Mucosa of descending colon (tissue), 3 donors: ENCODE measurements around the gene GUCY1B1. TPM values are rescaled to one million over a fixed set of nuclear protein-coding genes. Genes with fewer than 3 reads are reported as not detected.
A peak's percentile ranks its signal among the peaks of the same experiment; 100 is the strongest.

Experiments used
- ATAC-seq: fragments of 200-7000 bp; cut with Tn5 transposase; one replicate; pipeline ENCODE4 v1.9.1; 2020; ENCODE audit warnings: mild to moderate bottlenecking, moderate library complexity
- DNase-seq, 3 donors: peaks; one replicate each; pipeline ENCODE4 v3.0.0-alpha.2; 2020
- H3K36me3 ChIP-seq: fragments of 200-600 bp; one replicate; pipeline ENCODE4 v1.8.0; 2021; ENCODE audit warnings: low read depth, mild to moderate bottlenecking
- H3K4me1 ChIP-seq: fragments of 200-600 bp; one replicate; pipeline ENCODE4 v1.8.0; 2021; ENCODE audit warnings: low read depth, mild to moderate bottlenecking
- H3K4me3 ChIP-seq: fragments of 200-600 bp; one replicate; pipeline ENCODE4 v1.8.0; 2021; ENCODE audit warnings: mild to moderate bottlenecking
- H3K9me3 ChIP-seq: fragments of 200-600 bp; one replicate; pipeline ENCODE4 v1.8.0; 2021; ENCODE audit warnings: mild to moderate bottlenecking
- intact Hi-C, 2 donors: fragments of 100-400 bp; cut with DNase I in 1 of 2; cut with micrococcal nuclease in 1 of 2; formaldehyde crosslinking; loops; one replicate each; pipeline versions ENCODE4 v1.11.0 to v1.11.1; 2022; cut with DNase I, micrococcal nuclease
- long read RNA-seq, 2 donors: library from polyadenylated mRNA; unstranded; transcript quantifications; one replicate each; pipeline ENCODE4 v2.0.0, GENCODE V29; 2019 to 2021
- total RNA-seq, 3 donors: library from RNA; stranded (reverse); fragmentation: NEBNext Ultra II Directional in 2 of 3; extraction: Animal tissue kit (Norgen Biotek cat#: 25700) in 2 of 3; gene quantifications; one replicate each; pipeline versions ENCODE4 v1.2.1 to v1.2.4, GENCODE V29; 2021 to 2023
- TF ChIP-seq, protein P1 (sequence below): fragments of 200-600 bp; IDR thresholded peaks from one replicate; pipeline ENCODE4 v1.8.0; 2022; ENCODE audit warnings: antibody characterized with exemption, mild to moderate bottlenecking
- donor health status: DM: no; HTN: no; CAD: no; lungs with moderate emphysema.
- donor health status: DM: no; HTN: no; CAD: no.
- donor health status: DM: no; HTN: yes; CAD: no.

The GUCY1B1 gene
- total RNA-seq: 10 to 100 TPM in 1 of 3 donors, 1 to 10 TPM in 2; 1.9 to 42.1 (median 6.2) TPM
- long read RNA-seq, donor 1, transcript GUCY1B1-201 (14 exons, 3,124 nt): major isoform, 72 of 102 reads
- long read RNA-seq, donor 1, transcript GUCY1B1-203 (14 exons, 1,951 nt): minor isoform, 7 of 102 reads
- long read RNA-seq, donor 1, partial matches to known transcripts: 9 of 102 reads
- long read RNA-seq, donor 1, other reads (novel, unspliced or antisense): 10 of 102 reads
- long read RNA-seq, donor 2, partial matches to known transcripts: 1 of 3 reads
- long read RNA-seq, donor 2, other reads (novel, unspliced or antisense): 0 of 3 reads

DNA sequence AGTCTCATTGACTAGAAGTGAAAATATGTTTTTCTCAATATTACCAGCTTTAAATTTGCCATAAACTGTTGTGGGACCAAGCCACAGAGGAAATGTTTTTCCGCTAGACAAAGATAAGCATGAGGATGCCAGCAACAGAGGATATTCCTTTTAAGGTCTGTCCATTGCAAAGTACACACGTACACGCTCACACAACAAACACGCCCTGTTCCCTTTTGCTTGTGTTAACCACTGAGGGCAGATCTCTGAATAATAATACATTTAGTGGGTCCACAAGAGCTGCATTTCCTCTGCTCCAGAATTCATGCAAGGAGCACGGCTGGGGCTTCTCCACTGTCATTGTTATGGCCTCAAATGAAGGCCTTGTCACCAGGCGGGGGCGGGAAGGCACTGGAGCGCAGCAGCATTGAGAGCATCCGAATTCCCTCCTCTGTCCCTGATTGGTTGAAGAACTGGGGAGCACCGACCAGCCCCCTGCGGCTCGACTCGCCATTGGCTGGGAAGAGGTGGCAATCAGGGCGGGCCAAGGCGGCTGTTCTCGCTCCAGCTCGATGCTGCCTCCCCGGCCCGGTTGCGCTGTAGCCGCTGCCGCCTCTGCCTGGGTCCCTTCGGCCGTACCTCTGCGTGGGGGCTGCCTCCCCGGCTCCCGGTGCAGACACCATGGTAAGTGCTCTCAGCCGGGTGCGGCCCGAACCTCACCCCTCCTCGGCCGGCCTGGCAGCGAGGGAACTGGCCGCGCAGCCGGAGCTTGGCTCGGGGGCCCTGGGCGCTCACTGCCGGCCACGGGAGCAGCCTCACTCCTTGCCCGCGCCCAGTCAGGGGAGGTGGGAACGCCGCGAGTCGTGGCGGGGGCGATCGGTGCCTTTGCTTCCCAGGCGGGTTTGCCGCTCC is at the start of gene GUCY1B1:
Gene GUCY1B1, plus strand, starts transcription at position 541 of the 891 bp plus-strand sequence. Its CDS starts 120 bp downstream, at position 661.
- Histone ChIP-seq H3K9me3 (no peaks in the 10 kb centered on the region), H3K4me1 (no peaks in the 10 kb centered on the region), H3K36me3 (no peaks in the 10 kb centered on the region), H3K4me3 (peak within 1 kb of the TSS; percentile 17)
- ATAC-seq (peak; percentile 95), DNase-seq (peak; percentile 75 to 88 (median 83))
- TF ChIP-seq, protein P1, sequence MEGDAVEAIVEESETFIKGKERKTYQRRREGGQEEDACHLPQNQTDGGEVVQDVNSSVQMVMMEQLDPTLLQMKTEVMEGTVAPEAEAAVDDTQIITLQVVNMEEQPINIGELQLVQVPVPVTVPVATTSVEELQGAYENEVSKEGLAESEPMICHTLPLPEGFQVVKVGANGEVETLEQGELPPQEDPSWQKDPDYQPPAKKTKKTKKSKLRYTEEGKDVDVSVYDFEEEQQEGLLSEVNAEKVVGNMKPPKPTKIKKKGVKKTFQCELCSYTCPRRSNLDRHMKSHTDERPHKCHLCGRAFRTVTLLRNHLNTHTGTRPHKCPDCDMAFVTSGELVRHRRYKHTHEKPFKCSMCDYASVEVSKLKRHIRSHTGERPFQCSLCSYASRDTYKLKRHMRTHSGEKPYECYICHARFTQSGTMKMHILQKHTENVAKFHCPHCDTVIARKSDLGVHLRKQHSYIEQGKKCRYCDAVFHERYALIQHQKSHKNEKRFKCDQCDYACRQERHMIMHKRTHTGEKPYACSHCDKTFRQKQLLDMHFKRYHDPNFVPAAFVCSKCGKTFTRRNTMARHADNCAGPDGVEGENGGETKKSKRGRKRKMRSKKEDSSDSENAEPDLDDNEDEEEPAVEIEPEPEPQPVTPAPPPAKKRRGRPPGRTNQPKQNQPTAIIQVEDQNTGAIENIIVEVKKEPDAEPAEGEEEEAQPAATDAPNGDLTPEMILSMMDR: no peak
- intact Hi-C loops: no loop called here

DNA sequence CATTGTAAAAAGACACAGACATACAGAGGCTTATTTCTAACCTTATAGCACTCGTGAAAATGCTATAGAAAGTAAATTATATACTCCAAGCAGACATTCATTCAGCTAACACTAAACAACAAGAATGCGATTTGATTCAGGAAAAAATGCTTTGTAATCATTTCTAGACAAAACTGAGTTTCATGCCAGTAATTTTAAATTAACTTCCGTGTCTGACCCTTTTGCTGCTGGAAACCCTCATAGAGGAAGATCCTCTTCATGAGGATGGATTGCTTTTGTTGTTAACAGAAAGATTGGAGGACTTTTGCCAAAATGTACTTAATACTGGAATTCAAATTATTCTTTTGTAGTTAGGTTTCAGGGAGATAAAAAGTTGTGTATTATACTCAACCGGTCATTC is 48.9 kb upstream of the GUCY1B1 start:
- Histone ChIP-seq H3K36me3 (no peaks in the 10 kb centered on the region), H3K4me3 (no peak overlapping the region), H3K9me3 (no peaks in the 10 kb centered on the region), H3K4me1 (no peaks in the 10 kb centered on the region)
- intact Hi-C loops: no loop called here
- ATAC-seq: no peak
- no peak for DNase-seq
- TF ChIP-seq, protein P1: no peak

DNA sequence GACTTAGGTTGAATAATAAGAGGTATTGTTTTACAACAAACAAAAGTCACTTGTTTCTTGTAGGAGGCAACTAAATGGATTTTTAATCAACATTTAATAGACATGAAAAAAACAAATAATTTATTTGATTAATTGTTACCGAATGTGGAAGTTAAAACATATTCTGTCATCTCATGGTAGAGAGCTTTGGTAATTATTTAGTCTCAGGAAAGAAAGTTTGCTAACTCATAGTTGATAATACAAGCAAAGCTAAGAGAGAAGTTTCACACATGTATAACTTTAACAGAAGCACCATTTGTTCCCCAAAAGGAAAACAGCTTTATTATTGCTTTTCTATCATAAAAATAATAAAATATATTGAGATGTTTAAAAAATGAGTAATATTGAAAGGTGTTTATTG is 47.3 kb upstream of the GUCY1B1 start:
- no peak for ATAC-seq
- H3K4me3 ChIP-seq: no peak overlapping the region
- no peak for DNase-seq

DNA sequence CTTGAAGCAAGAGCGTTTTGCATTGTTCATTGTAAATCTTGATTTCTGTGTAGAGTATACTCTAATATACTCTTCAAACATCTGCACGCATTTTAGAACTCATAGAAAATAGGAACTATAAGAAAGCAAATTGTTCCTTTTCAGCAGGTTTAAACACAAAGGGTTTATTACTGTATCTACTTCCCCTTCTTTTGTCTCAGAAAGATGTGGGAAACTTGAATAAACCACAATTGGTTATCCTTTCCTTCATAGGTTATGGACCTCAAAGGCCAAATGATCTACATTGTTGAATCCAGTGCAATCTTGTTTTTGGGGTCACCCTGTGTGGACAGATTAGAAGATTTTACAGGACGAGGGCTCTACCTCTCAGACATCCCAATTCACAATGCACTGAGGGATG is 46.0 kb upstream of the GUCY1B1 start:
- TF ChIP-seq, protein P1: no peak
- DNase-seq: no peak
- H3K4me1 ChIP-seq: no peaks in the 10 kb centered on the region
- ATAC-seq: no peak
- H3K9me3 ChIP-seq: no peaks in the 10 kb centered on the region
- intact Hi-C loops: no loop called here
- no peak overlapping the region for H3K4me3 ChIP-seq
- no peaks in the 10 kb centered on the region for H3K36me3 ChIP-seq

More for the DNA sequence above, 47.3 kb upstream of the GUCY1B1 start:
- Histone ChIP-seq H3K4me1 (no peaks in the 10 kb centered on the region), H3K9me3 (no peaks in the 10 kb centered on the region), H3K36me3 (no peaks in the 10 kb centered on the region)
- TF ChIP-seq, protein P1: no peak
- intact Hi-C loops: no loop called here

DNA sequence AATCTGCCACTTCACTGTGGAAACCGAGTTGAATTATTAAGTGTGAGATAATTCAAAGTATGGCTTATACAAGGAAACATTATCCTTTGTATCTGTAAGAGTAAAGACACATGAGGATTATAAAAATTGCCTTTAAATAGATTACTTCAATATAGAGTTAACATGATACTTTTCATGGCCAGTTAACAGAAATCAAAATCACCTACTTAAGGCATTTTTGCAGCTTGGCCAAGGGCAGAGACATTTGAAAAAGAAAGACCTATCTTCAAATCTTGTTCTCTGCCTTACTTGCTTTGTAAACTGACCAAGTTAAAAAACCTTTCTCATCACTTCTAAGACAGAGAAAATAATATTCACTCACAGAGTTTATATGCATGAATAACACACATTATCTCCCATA is 44.9 kb upstream of the GUCY1B1 start:
- no peaks in the 10 kb centered on the region for H3K4me1 ChIP-seq
- DNase-seq (no peak), ATAC-seq (no peak)
- TF ChIP-seq, protein P1: no peak
- H3K4me3 ChIP-seq: no peak overlapping the region
- H3K9me3 ChIP-seq: no peaks in the 10 kb centered on the region
- intact Hi-C loops: no loop called here
- no peaks in the 10 kb centered on the region for H3K36me3 ChIP-seq
